HUDEP-2 (cell line): Measurements from ENCODE around the gene COL23A1.
A peak's percentile ranks its signal among the peaks of the same experiment; 100 is the strongest.

Experiments
- DNase-seq, 76 experiments: peaks; one replicate each; lab custom pipeline; 2025; ENCODE audit not compliant: unreplicated experiment in 76 of 76; lab: John Stamatoyannopoulos, UW

Gene COL23A1

DNA sequence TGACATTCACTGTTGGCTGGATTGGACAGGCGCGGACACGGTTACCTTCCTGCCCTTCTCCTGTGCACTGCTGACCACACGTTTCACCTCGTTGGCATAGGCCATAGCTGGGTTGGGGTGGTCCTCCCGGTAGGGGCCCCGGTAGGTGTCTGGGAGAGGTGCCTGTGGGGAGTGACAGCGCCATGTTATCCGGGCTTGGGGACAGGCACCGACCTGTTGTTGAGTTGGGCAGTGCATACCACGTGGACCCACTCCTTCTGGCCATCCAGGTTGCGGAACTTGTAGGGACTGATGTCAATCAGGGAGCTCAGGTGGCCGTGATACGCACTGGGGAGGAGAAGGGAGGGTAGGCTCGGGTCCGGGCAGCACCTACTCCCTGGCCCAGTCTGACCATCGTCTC lies 365.8 kb downstream of the COL23A1 start:
- no peak for DNase-seq

DNA sequence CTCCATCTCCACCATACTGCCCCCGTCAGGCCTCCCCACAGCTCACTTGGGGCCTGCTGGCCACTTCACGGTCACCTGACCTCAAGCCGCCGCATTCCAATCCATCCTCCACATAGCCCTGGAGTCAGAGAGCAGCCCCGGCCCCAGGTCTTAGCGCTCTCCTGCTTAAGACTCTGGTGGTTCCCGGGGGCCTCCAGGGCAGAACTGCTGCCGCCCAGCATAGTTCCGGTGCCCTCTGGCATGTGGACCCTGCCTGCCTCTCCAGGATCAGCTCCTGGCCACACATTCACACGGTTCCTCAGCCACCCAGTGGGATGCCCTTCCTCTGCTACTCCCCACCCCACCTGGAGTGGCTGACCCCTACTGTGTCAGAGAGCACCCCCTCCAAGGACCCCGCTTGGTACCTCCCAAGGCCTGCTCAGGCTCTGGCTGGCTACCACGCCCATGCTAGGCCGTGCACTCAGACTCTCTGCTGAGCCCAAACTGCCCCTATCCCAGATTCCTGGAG lies 366.3 kb downstream of the COL23A1 start:
- no peak for DNase-seq

DNA sequence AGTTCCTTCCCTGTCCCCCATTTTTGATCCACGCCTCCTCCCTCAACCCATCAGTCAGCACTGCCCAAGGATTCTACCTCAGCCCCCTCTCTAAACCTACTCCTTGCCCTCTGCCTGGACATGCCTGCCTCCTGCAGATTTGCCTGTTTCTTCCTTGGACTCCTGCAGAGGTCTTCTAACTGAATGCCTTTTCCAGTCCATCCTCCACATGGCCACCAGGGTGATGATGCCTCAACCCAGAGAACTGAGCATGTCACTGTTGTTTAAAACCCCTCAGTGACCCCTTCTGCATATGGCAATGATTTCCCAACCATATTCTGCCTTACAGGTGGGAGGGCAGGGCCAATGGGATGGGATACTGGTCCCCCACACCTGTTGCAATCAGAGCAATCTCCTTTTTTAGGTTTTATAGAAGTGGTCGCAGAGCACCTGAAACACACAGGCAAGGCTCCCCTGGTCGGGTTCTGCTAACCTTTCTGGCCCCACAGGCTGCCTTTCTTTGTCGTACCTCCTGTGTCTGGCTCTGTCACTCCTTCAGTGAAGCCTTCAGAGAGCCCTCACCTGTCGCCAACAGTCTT lies 366.9 kb downstream of the COL23A1 start:
- DNase-seq, result peak in 1 of 76 experiments; percentile 8

DNA sequence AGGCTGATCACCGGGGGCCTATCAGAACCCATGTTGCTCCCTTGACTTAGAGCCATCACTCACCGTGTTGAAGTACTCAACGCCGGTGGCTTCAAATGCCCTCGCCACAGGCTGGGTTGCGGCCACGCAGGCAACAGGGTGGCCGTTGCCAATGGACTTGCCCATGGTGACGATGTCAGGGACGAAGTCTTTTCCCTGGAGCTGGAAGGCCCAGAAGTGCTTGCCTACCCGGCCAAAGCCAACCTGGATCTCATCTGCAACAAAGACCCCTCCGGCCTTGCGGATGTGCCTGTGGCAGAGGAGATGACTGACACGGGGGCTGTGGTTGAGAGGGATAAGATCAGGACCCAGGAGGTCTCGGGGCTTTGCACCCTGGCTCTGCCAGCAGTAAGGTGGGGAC lies 367.9 kb downstream of the COL23A1 start:
- no peak for DNase-seq

DNA sequence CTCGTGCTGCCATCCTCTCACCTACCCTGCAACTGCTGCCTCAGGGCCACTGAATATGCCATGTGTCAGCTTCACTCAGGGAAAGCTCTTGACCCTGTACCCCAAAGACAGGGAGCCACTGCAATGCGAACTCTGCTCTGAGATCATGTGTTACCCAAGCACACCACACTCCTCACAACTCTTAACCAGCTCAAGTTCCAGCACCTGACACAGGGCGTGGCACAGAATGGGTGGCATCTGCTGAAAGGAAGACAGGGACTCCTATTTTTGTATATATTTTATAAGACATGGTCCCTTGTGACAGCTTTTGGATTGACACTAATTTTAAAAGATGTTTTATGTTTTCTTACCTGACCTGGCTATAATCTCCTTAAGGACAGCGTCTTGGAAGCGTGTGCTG lies 368.3 kb downstream of the COL23A1 start:
- DNase-seq, result no peak

DNA sequence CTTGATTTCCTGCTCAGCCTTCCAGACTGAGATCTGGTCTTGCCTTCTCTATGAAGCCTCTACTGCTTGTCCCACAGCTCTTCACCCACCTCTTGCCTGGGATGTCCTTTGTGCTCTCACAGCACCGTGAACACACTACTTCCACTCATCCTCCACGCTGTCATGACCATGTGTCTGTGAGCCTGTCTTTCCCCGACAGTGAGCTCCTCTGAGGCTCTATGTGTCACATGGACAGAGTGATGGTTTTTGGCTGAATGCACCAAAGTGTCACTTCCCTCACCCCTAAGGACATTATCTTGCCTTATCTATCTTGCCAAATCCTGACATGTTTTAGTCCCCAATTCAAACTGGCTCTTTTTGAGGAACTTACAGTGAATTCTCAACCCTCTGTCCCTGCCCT lies 368.9 kb downstream of the COL23A1 start:
- DNase-seq, result peak in 2 of 76 experiments; percentile 20

DNA sequence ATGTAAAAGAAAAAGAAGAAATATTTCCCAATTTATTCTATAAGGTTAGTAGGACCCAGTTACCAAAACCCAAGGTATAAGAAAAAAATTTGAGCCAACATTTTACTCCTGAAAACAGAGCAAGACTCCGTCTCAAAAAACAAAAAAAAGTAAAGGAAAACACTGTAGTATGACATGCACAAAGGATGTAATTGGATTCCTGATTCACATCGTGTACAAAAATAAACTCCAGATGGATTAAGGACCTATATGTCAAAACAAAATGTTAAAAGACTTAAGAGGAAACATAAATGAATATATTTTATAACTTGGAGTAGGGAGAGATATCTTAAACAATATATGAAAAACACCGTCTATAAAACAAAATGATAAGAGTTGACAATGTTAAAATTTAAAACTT lies 371.4 kb downstream of the COL23A1 start:
- DNase-seq, result no peak

DNA sequence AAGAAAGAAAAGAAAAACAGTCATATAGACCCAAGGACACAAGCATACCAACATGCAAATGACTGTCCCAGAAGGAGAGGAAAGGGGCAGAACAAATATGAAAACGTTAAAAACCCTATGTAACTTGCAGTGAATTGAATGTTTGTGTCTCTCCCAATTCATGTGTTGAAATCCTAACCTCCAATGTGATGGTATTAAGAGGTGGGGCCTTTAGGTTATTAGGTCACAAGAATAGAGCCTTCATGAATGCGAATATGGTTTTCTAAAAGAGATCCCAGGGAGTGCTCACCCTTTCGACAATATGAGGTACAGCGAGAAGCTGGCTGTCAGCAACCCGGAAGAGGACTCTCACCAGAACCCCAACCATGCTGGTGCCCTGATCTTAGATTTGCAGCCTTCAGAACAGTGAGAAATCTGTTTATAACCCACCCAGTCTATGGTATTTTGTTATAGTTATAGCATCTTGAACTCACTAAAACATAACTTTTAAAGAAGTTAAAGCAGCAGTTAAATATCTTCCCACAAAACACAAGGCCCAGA lies 371.9 kb downstream of the COL23A1 start:
- no peak for DNase-seq

DNA sequence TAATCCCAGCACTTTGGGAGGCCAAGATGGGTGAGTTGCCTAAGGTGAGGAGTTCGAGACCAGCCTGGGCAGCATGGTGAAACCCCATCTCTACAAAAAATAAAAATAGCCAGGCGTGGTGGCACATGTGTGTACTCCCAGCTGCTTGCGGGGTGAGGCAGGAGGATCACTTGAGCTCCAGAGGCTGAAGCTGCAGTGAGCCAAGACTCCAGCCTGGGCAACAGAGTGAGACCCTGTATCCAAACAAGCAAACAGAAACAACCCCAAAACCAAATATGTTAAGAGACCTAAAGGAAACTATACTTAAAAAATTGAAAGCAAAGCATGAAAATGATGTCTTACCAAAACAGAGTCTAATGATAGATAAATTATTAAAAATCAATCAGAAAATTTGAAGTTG lies 373.4 kb downstream of the COL23A1 start:
- no peak for DNase-seq

DNA sequence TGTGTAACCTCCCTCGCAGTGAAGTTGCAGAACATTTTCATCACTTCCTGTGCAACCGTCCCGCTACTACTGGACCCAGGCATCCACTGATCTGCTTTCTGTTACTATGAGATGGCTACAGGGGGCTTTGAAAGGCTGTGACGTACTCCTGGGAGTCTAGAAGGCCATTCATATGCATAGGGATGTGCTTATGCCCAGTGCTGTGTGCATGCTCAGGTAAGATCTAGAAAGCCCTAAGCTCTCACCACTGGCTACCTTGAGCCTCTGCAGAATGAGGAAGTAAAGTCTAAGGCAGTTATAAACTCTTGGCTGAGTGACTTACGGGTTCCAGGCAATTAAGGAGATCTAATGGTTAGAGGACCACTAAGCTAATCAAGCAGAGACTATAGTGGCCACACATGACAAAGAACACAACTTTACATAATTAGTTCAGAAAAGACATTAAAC lies 374.1 kb downstream of the COL23A1 start:
- DNase-seq, result no peak

DNA sequence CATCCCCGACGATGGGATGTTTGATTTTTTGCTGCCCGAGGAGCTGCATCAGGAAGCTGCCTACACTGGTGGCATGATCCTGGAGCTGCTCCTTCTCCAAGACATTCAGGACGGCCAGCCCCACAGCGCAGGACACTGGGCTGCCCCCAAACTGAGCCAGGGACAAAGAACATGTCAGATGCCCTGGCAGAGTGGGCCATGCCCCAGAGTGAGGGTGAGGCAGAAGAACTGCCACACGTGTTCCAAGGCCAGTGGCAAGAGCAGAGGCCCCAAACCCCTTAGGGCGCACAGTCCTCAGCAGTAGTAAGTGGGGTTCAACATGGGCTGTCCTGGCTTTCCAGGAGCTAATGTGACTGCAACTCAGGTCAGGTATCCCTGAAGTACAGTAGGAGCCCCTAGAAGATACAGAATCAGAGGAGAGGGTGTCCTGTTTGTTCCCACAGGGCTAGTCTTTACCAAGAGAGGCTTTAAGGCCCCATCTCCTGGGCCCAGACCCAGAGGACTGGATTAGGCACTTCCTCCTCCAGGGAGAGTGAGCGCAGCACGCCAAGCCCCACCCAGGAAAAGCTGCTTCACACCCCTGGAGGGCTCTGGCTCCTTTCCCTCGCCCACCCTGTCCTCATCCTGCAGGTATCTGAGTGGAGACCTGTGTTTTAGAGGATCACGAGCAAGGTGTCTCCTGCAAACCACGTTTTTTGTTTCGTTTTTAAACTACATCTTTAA lies 374.8 kb downstream of the COL23A1 start:
- no peak for DNase-seq

DNA sequence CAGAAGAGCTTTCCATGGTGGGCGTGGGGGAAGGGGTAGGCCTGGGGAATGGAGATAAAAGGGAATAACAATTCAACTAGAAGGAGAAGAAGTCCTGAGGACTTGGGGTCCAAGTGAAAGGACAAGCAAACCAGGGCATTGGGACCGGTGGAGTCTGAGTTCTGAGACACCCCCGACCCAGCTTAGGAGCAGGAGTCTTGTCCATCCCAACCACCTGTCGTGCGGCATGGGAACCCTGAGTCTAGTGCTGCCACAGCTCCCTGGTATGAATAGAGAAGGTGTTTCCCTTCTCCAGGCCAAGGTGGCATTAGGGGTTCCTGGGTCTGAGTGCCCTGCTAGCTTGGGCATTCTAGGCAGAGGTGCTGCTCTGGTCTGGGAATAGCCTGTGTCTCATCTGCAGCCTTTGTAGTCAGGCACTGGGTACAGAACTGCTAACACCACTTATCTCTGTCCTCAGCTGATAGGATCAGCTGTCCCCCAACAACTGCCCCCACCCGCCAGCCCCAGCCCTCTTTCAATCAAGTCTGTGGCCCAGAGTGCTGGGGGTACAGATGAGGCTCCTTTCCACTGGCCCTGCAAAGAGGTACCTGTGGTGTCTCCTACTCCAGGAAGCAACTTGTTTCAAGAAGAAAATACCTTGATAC lies 375.9 kb downstream of the COL23A1 start:
- no peak for DNase-seq

DNA sequence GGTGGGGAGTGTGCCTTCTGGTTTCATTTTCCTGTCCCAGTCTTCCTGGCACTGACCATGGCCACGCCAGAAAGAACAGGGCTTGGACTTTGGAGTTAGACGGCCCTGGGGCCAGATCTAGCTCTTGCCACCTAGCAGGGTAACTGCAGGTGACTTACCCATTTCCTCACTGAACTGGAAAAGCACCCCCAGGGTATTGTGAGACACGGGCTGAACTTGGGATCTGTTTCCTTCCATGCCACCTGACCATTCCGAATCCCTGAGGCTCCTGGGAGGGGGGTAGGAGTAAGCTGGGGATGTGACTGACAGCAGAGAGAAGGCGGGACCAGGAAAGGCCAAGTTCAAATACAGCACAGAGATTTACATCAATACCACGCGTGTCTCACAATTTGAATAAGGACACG lies 376.4 kb downstream of the COL23A1 start:
- no peak for DNase-seq

DNA sequence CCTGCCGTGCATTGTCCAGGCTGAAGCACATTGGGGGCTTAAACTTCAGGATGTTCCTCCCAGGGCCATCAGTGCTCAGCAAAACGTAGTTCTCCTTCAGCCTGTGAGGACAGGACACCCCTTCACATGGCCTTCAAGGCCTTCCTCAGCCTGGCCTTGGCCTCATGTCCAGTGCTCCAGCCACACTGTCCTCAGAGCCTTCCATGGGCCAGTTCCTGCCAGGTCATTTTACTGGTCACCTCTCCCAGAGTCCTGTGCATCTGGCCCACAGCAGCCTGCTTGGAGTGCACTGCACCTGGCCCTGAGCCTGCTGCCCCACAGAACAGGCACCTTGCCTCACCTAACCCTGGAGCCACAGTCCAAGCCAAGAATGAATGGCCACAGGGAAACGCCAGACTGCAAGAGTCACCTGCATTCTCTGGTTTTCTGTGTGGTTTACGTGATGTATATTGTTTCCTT lies 377.2 kb downstream of the COL23A1 start:
- peak in 3 of 76 experiments; percentile 20 to 37 (median 25) for DNase-seq

DNA sequence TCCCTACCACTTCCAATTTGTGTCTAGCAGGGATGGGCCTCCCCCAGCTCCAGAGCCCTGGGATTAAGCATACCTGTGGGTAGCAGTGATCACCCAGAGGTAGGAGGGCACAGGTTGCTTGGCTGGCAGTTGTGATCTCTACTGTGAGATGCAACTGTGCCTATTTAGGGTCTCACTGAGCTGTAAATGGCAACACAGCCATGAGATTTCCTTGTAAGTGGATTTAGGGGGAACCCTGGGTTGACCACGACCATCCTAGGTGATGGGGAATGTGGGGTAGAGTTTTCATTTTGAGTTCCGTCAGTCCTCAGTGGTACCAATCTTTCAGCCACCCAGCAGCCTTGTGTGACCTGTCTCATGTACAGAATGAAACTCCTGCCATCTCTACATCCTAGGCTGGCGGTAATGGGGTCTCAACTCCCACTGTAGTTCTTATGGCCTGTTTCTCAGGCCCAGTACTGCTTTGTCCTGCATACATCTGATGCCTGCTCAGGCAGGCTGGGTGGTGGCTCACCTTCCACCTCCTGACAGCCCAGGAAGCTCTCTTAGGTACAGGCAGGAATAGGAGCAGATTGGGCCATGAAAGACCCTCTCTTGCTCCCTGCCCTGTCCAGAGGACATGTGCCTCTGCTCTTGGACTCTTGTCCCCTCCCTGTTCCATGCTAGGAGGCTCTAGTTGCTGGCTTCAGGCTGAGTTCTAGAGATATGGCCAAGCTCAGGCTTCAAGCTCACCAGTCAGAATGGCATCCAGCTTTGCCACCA lies 377.8 kb downstream of the COL23A1 start:
- DNase-seq, result peak in 2 of 76 experiments; percentile 21 to 30

DNA sequence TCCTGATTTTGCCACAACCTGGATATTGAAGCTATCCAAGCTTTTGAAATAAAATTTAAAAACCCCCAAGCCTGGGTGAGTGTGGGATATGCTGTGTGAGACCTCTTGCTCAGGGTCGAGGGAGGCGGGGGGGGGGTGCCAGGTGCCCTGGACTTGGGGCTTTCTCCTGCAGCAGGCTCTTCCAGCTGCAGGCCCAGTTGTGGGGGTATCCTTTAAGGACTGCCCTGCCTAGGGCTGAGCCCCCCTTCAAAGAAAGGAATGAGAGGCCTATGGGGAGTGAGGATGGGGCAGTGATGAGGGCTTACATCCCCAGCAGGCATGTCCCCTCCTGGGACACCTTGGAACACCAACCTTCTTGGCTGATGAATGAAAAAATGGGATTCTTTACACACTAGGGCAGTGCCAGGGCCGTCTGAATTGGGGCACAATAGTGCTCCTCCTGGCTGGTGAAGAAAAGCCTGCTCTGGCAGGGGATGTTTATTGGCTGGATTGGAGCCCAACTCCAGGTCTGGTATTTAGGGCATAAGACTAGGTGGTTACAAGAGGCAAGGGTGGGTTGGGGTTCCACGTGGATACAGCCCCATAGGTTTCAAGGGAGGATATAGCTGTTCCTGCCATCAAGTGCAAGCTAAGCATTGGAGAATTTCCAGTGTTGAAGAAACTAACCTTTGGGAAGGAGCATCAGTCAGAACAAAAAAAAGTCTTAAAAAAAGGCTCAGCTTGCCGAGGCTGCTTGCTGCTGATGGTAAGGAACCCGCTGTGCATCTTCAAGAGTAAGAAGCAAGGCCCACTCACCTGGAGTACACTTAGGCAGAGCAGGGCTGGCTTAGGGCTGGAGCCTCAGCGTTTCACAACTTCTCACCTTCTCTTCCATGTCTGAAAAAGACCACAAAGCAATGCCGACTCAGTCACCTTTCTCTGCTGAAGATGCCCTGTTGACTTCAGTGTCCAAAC lies 378.8 kb downstream of the COL23A1 start:
- DNase-seq, result peak in 2 of 76 experiments; percentile 17 to 29

DNA sequence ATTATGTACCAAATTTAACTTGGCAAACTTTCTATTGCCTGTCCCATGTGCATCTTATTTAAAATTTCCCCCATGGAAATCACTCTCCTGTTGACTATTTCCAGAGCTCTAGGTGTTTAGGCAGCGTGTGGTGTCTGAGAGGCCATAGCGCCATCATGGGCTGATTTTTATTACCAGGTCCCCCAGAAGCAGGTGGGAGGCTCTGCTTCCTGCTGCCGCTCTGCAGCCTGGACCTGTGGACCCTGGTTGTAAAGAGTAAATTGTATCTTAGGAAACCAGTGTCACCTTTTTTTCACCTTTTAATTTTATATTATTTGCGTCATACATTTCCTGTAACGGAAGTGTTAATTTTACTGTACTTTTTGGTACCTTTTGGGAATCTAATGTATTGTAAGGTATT lies 379.5 kb downstream of the COL23A1 start:
- no peak for DNase-seq

DNA sequence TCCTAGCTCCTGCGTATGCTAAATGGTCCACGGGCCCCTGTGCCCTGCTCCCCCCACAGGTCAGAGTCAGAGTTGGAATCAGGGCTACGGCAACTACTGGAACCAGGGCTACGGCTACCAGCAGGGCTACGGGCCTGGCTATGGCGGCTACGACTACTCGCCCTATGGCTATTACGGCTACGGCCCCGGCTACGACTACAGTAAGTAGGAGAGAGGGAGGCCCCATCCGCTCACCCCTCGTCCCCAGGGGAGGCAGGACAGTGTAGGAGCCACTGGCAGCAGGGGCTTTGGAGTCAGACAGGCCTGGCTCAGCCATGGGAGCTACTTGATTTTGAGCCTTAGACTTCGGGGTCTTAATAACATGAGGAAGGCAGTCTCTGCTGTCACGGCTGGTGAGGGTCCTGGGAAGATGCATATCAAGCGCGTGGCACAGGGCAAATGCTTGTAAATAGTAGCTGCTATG lies 380.1 kb downstream of the COL23A1 start:
- DNase-seq, result no peak

DNA sequence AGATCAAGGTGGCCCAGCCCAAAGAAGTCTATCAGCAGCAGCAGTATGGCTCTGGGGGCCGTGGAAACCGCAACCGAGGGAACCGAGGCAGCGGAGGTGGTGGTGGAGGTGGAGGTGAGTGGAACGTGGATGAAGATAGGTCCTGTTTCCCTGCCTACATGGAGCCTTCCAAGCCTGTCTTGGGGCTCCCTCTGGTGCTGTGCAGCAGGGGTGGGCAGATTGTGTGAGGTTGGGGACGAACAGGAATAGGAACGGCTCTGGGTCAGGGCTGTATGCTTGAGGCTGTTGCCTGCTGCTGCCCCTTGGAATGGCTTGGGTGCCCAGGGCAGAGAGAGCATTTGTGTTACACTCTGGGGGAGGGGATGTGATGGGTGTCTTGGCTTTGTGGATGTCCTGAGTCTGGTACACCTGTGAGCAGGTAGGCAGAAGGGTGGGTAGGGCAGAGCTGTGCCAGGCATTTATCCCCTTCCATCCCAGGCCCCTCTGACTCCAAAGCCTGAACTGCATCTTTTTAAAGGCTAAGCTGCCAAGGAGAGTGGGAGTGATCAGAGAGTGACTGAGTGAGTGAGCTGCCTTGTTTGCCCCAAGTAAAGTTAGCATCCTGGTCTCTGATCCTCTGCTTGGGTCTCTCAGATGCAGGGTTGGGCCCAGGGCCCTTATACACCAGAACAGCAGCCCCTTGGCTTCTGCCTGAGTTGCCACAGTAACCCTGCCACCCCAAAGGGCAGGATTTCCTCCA lies 380.7 kb downstream of the COL23A1 start:
- DNase-seq, result no peak
